Measurements from ENCODE around the gene PRRC2A.

PRRC2A gene

GRCh38 chr6:31577579-31577966 lies 42.9 kb upstream of the PRRC2A start:
- H3K27ac ChIP-seq = 0 out of 2 replicates have a peak overlapping the region, but pooled peaks have one; percentile 62
- peaks cover 25% of the 10 kb centered on the region for H3K36me3 ChIP-seq
- peak overlapping the region; percentile 98 for H3K4me2 ChIP-seq
- H3K9me3 ChIP-seq = no peaks in the 10 kb centered on the region
- peak overlapping the region; percentile 74 for H3K4me3 ChIP-seq
- H4K20me1 ChIP-seq = 0 out of 2 replicates have a peak, but pooled peaks cover 7% of the 10 kb centered on the region
- TF ChIP-seq Cebpa-rat (IDR thresholded peaks at IDR 0.05) = no peak
- H3K4me1 ChIP-seq = peaks cover 94% of the 10 kb centered on the region
- no peak overlapping the region for H3K9ac ChIP-seq
- H3K27me3 ChIP-seq = no peaks in the 10 kb centered on the region

- Histone ChIP-seq H4K20me1 (0 out of 2 replicates have a peak, but pooled peaks cover 7% of the 10 kb centered on the region), H3K9me3 (no peaks in the 10 kb centered on the region), H3K9ac (no peak overlapping the region), H3K27me3 (no peaks in the 10 kb centered on the region), H3K27ac (no peak overlapping the region), H3K4me3 (no peak overlapping the region), H3K4me2 (peak overlapping the region; percentile 98), H3K36me3 (peaks cover 25% of the 10 kb centered on the region), H3K4me1 (peaks cover 92% of the 10 kb centered on the region)
- no peak for TF ChIP-seq Cebpa-rat (IDR thresholded peaks at IDR 0.05)
These were observed 42.1 kb upstream of the PRRC2A start for GRCh38 chr6:31578184-31579118.

- no peak overlapping the region; the same call in 1 of the 2 replicates for H3K4me2 ChIP-seq
- no peaks in the 10 kb centered on the region for H3K27me3 ChIP-seq
- no peak for TF ChIP-seq Cebpa-rat (IDR thresholded peaks at IDR 0.05)
These were observed 41.4 kb upstream of the PRRC2A start for GRCh38 chr6:31579119-31579505.

GRCh38 chr6:31579546-31580437 lies 40.7 kb upstream of the PRRC2A start:
- H3K4me3 ChIP-seq = no peak overlapping the region
- peak overlapping the region; percentile 99 for H3K4me2 ChIP-seq
- 0 out of 2 replicates have a peak, but pooled peaks cover 7% of the 10 kb centered on the region for H4K20me1 ChIP-seq
- no peaks in the 10 kb centered on the region for H3K9me3 ChIP-seq
- no peaks in the 10 kb centered on the region for H3K27me3 ChIP-seq
- no peak overlapping the region for H3K9ac ChIP-seq
- H3K4me1 ChIP-seq = peaks cover 85% of the 10 kb centered on the region
- peaks cover 25% of the 10 kb centered on the region for H3K36me3 ChIP-seq
- H3K27ac ChIP-seq = no peak overlapping the region
- TF ChIP-seq Cebpa-rat (IDR thresholded peaks at IDR 0.05) = no peak

More at GRCh38 chr6:31579119-31579505, 41.4 kb upstream of the PRRC2A start:
- Histone ChIP-seq H3K27ac (no peak overlapping the region), H3K9ac (no peak overlapping the region), H3K4me1 (peaks cover 92% of the 10 kb centered on the region), H3K4me3 (no peak overlapping the region), H4K20me1 (0 out of 2 replicates have a peak, but pooled peaks cover 7% of the 10 kb centered on the region), H3K9me3 (no peaks in the 10 kb centered on the region), H3K36me3 (peaks cover 25% of the 10 kb centered on the region)

- peaks cover 85% of the 10 kb centered on the region for H3K4me1 ChIP-seq
- H3K9me3 ChIP-seq = no peaks in the 10 kb centered on the region
- peak overlapping the region; percentile 81 for H3K4me3 ChIP-seq
- H3K4me2 ChIP-seq = peak overlapping the region; percentile 99
- H3K9ac ChIP-seq = peak overlapping the region; percentile 92
- TF ChIP-seq Cebpa-rat (IDR thresholded peaks at IDR 0.05) = peak; percentile 68
- H3K27ac ChIP-seq = peak overlapping the region; percentile 93
- H3K36me3 ChIP-seq = peaks cover 25% of the 10 kb centered on the region
- no peaks in the 10 kb centered on the region for H3K27me3 ChIP-seq
- H4K20me1 ChIP-seq = 0 out of 2 replicates have a peak, but pooled peaks cover 7% of the 10 kb centered on the region
These were observed 40.1 kb upstream of the PRRC2A start for GRCh38 chr6:31580438-31580740.

- Histone ChIP-seq H4K20me1 (0 out of 2 replicates have a peak, but pooled peaks cover 7% of the 10 kb centered on the region), H3K36me3 (peaks cover 25% of the 10 kb centered on the region), H3K9me3 (no peaks in the 10 kb centered on the region), H3K27ac (peak overlapping the region; percentile 93), H3K4me3 (peak overlapping the region; percentile 81), H3K4me1 (peaks cover 86% of the 10 kb centered on the region), H3K27me3 (no peaks in the 10 kb centered on the region), H3K9ac (peak overlapping the region; percentile 92), H3K4me2 (peak overlapping the region; percentile 99)
- TF ChIP-seq Cebpa-rat (IDR thresholded peaks at IDR 0.05) = no peak
These were observed 39.6 kb upstream of the PRRC2A start for GRCh38 chr6:31580807-31581433.

GRCh38 chr6:31581434-31582229 lies 38.9 kb upstream of the PRRC2A start:
- Histone ChIP-seq H4K20me1 (0 out of 2 replicates have a peak, but pooled peaks cover 6% of the 10 kb centered on the region), H3K9ac (peak overlapping the region; percentile 92), H3K36me3 (peaks cover 25% of the 10 kb centered on the region), H3K4me3 (peak overlapping the region; percentile 81), H3K9me3 (no peaks in the 10 kb centered on the region), H3K27me3 (no peaks in the 10 kb centered on the region), H3K27ac (peak overlapping the region; percentile 93), H3K4me1 (peaks cover 86% of the 10 kb centered on the region), H3K4me2 (peak overlapping the region; percentile 99)
- no peak for TF ChIP-seq Cebpa-rat (IDR thresholded peaks at IDR 0.05)

- 0 out of 2 replicates have a peak, but pooled peaks cover under 1% of the 10 kb centered on the region for H4K20me1 ChIP-seq
- H3K36me3 ChIP-seq = peaks cover 19% of the 10 kb centered on the region
- peak within 1 kb of the TSS; percentile 81 for H3K4me3 ChIP-seq
- no peaks in the 10 kb centered on the region for H3K27me3 ChIP-seq
- peak within 1 kb of the TSS; percentile 99 for H3K4me2 ChIP-seq
- H3K27ac ChIP-seq = peak within 1 kb of the TSS; percentile 93
- no peak for TF ChIP-seq Cebpa-rat (IDR thresholded peaks at IDR 0.05)
- no peaks in the 10 kb centered on the region for H3K9me3 ChIP-seq
- H3K4me1 ChIP-seq = peaks cover 86% of the 10 kb centered on the region
- peak within 1 kb of the TSS; percentile 92 for H3K9ac ChIP-seq
These were observed 38.3 kb upstream of the PRRC2A start, which contains the start of gene LTB for GRCh38 chr6:31582230-31582643. Gene LTB, minus strand, starts transcription at chr6:31582424. Its CDS starts 7 bp downstream, at chr6:31582417.

Measured in BLaER1 (cell line).